GM18511 (cell line): ENCODE measurements around the gene MCHR1.
"Not testable (repeated sequence)": the region's sequence is repeated elsewhere in the genome, so short reads cannot be mapped to it uniquely, and the experiment has no call there.

Experiments
- ATAC-seq: cut with Tn5 transposase; IDR thresholded peaks from one replicate; pipeline ENCODE4 v1.9.1; 2021; ENCODE audit warnings: mild to moderate bottlenecking, moderate library complexity; ENCODE audit not compliant: unreplicated experiment

The MCHR1 gene

DNA sequence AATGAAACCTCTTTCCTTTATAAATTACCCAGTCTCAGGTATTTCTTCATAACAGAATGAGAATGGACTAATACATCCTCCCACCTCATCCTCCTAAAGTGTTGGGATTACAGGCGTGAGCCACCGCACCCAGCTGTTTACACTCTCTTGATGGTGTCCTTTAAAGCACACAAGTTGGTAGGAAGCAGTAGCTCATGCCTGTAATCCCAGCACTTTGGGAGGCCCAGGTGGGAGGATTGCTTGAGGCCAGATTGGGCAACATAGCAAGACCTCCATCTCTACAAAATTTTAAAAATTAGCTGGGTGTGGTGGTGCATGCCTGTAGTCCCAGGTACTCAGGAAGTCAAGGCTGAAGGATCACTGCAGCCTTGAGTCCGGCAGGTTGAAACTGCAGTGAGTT, 23.3 kb upstream of the MCHR1 start:
- ATAC-seq: not testable (repeated sequence)

DNA sequence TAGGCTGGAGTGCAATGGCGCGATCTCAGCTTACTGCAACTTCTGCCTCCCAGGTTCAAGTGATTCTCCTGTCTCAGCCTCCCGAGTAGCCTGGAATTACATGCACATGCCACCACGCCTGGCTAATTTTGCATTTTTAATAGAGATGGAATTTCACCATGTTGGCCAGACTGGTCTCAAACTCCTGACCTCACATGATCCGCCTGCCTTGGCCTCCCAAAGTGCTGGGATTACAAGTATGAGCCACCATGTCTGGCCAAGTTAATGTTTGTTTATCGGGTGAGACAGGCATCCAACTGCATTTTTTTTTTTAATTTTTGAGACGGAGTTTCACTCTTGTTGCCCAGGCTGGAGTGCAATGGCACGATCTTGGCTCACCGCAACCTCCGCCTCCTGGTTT, 22.6 kb upstream of the MCHR1 start:
- ATAC-seq: not testable (repeated sequence)

GRCh38 chr22:40659166-40659565, 20.1 kb upstream of the MCHR1 start:
- ATAC-seq: no peak

- no peak for ATAC-seq
These were observed 18.6 kb upstream of the MCHR1 start for GRCh38 chr22:40660730-40661129.

DNA sequence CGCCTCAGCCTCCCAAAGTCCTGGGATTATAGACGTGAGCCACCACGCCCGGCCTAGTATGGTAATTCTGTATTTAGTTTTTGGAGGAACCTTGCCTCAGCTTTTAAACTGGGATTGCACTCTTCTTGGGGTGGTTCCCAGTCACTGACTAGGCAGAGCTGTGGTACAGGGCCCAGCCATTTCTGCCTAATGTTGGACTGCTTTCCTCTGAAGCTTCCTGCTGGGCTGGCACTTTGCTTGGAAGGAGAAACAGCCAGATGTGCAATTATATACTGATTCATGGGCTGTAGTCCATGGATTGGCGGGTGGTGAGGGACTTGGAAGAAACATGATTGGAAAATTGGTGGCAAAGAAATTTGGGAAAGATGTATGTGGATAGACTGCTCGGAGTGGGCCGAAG, 17.6 kb upstream of the MCHR1 start:
- no peak for ATAC-seq

DNA sequence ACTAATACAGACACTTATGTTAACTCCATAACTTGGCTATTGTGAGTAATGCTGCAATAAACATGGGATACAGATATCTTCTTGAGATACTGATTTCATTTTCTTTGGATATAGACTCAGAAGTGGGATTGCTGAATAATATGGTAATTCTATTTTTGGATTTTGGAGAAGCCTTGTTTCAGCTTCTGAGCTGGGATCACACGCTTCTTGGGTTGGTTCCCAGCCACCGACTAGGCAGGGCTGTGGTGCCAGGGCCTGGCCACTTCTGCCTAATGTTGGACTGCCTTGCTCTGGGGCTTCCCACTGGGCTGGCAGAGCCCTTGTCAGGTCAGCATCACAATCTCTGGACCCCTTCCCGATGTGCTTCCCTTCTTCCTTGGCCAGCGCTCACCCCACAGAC, 14.0 kb upstream of the MCHR1 start:
- no peak for ATAC-seq

GRCh38 chr22:40666151-40666848, 13.0 kb upstream of the MCHR1 start:
- ATAC-seq: no peak

GRCh38 chr22:40668611-40669411, 10.5 kb upstream of the MCHR1 start:
- ATAC-seq: no peak

DNA sequence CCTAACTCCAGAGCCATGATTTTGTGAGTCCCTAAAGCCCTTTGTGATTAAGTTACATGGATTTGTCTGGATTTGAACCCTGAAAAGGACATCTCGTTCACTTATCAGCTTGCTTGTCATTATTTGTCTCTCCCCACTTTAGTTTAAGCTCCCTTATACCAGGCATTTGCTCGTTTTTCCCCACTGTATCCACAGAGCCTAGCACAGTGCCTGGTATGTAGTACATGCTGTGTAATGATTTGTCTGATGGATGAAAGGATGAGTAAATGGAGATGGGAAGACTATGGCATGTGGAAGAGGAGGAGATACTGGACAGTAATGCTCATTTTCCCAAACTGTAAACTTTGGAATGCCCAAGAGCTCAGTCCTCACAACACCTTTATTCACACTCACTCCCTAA, 9.2 kb upstream of the MCHR1 start:
- no peak for ATAC-seq

DNA sequence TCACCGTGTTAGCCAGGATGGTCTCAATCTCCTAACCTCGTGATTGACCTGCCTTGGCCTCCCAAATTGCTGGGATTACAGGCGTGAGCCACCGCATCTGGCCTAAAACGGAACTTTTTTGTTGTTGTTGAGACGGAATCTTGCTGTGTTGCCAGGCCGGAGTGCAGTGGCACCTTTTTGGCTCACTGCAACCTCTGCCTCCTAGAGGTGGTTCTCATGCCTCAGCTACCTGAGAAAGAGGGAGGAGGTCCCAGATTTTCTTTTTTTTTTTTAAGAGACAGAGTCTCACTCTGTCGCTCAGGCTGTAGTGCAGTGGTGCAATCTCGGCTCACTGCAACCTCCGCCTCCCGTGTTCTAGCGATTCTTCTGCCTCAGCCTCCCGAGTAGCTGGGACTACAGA, 7.9 kb upstream of the MCHR1 start:
- no peak for ATAC-seq

DNA sequence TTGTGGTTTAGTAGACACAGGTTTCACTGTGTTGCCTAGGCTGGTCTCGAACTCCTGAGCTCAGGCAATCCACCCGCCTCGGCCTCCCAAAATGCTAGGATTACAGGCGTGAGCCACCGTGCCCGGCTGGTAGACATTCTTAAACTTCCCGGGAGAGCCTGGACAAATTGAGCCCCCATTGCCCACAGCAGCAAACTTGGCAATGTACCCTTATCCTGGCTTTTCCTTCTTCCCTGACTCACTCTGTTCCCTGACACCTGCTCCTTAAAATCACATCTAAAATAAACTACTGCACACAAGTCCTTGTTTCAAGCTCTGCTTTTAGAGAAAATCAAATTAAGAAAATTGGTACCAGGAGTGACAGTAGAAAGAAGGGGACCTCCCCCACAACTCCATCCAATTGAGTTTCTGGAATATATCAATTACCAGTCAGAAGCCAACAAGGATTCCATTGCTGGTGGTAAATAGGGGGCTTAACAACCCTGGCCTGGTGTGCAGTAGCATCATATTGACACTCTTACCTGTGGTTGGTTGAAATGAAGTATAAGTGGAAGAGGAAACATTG, 7.4 kb upstream of the MCHR1 start:
- ATAC-seq: no peak

- no peak for ATAC-seq
These were observed 6.3 kb upstream of the MCHR1 start for GRCh38 chr22:40673017-40673416.

GRCh38 chr22:40674274-40674673, 5.0 kb upstream of the MCHR1 start:
- no peak for ATAC-seq

- not testable (repeated sequence) for ATAC-seq
These were observed 3.1 kb upstream of the MCHR1 start for GRCh38 chr22:40676166-40676565.

DNA sequence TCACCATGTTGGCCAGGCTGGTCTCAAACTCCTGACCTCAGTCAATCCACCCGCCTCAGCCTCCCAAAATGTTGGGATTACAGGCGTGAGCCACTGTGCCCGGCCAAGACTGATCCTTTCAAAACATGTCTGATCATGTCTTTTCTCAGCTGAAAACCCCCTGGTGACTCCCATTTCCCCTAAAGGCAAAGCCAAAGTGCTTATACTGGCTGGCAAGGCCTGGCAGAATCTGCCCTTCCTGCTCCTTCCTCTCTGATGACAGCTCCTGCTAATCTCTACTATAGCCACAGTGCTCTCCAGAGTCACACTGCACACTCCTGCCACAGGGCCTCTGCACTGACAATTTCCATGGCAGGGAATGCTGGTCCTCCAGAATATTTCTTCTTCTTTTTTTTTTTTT, 2.6 kb upstream of the MCHR1 start:
- no peak for ATAC-seq

- no peak for ATAC-seq
These were observed 613 bp upstream of the MCHR1 start for GRCh38 chr22:40678493-40679248.

DNA sequence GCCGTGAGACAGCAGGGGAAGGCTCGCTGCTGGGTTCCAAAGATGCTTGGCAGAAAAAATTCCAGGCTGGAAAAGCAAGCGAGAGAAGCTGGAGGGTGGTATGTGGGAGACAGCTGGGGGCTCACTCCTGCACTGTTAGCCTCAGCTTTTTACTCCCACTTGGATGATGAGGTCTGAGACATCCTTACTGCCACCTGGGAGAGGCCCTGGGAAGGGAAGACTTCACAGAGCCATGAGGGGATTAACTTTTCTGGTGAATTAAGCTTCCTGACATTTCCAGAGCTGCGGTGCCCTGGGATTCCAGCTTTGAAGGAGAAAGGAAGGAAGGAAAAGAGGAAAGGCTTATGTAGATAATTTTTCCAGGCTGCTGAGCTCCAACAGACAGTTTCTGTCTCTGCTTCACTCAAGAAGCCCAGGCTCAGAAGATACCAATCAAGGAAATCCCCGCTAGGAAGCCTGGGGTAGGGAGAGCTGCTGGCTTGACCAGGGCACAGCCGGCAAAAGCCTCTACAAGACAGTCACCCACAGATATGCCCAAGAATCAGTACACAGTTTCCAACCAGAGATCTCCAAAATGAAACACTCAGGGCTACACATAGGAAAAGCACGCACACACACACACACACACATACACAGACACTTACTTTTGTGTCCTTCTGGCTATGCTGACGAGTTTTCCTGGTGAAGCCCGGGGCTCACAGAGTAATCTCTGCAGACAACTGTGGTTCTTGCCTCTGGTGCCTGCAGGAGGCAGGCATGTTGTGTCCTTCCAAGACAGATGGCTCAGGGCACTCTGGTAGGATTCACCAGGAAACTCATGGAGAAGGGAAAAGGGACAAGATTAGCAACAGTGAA, 907 bp downstream of the MCHR1 start:
- no peak for ATAC-seq

DNA sequence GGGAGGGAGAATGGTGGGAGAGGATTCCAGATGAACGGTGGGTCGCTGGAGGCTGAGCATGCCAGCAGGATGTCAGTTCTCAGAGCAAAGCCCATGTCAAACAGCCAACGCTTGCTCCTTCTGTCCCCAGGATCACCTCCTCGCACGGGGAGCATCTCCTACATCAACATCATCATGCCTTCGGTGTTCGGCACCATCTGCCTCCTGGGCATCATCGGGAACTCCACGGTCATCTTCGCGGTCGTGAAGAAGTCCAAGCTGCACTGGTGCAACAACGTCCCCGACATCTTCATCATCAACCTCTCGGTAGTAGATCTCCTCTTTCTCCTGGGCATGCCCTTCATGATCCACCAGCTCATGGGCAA, 1.5 kb downstream of the MCHR1 start:
- no peak for ATAC-seq

DNA sequence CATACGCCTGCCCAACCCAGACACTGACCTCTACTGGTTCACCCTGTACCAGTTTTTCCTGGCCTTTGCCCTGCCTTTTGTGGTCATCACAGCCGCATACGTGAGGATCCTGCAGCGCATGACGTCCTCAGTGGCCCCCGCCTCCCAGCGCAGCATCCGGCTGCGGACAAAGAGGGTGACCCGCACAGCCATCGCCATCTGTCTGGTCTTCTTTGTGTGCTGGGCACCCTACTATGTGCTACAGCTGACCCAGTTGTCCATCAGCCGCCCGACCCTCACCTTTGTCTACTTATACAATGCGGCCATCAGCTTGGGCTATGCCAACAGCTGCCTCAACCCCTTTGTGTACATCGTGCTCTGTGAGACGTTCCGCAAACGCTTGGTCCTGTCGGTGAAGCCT, 2.2 kb downstream of the MCHR1 start:
- ATAC-seq: no peak

- ATAC-seq: no peak
These were observed 5.4 kb downstream of the MCHR1 start for GRCh38 chr22:40684728-40685127.

DNA sequence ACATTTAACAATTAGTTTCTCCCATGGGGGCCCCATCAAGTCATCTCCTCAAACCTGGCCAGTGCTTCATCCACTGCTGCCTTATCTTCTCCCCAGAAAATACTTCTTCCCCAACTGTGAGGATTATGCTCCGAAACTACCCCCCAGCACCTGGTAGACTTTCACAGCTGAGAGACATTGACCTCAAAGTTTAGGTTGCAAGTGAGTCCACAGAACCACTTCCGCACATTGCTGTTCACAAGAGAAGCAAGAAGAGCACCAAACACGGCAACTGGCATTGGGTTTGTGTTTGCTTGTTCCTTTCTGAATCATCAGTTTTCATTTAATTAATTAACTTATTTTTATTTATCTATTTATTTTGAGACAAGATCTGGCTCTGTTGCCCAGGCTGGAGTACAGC, 6.1 kb downstream of the MCHR1 start:
- ATAC-seq: no peak
